GDM1 (cell line): Measurements from ENCODE around the gene CDYL2.

Experiments used
- DNase-seq: peaks from one replicate; lab custom pipeline; 2025; lab: John Stamatoyannopoulos, UW

CDYL2 gene

GRCh38 chr16:80620736-80621605, 183.4 kb downstream of the CDYL2 start:
- no peak for DNase-seq

DNA sequence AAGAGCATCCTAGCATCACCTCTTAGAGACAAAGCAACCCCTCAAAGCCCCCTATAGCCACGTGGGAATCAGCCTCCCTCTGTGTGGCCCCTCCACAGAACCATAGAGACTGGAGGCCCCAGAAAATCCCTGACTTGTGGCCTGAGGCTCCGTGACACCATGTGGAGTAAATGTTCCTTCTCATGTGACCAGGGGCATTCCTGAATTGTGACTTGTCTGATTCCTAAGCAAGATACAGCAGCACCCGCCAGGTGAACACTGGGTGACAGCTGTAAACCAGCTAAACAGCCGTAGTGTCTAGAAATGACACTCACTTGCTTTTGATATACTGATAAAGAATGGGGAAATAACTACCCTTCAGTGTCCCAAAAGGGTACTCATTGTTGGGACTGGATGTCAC, 184.6 kb downstream of the CDYL2 start:
- DNase-seq: no peak

GRCh38 chr16:80618862-80619648, 185.3 kb downstream of the CDYL2 start:
- DNase-seq: no peak

- DNase-seq: no peak
These were observed 188.0 kb downstream of the CDYL2 start for GRCh38 chr16:80616362-80616761.

DNA sequence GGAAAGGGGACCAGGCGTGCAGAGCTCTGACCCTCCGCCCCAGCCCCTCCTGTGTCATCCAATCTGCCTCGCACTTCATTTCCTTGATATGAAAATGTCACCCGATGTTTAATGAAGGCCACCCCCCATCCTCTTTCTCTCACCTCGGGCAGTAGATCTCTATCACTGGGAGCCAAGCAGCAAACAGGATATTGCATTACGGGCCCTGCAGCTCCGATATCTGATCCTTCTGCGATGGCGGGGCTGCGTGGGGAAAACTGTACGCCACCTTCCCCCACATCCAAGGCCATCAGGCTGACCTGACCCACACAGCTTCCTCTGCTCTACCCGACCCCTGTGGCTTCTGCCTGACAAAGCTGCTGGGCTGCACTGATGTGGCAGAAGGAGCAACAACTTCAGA, 188.7 kb downstream of the CDYL2 start:
- DNase-seq: no peak

DNA sequence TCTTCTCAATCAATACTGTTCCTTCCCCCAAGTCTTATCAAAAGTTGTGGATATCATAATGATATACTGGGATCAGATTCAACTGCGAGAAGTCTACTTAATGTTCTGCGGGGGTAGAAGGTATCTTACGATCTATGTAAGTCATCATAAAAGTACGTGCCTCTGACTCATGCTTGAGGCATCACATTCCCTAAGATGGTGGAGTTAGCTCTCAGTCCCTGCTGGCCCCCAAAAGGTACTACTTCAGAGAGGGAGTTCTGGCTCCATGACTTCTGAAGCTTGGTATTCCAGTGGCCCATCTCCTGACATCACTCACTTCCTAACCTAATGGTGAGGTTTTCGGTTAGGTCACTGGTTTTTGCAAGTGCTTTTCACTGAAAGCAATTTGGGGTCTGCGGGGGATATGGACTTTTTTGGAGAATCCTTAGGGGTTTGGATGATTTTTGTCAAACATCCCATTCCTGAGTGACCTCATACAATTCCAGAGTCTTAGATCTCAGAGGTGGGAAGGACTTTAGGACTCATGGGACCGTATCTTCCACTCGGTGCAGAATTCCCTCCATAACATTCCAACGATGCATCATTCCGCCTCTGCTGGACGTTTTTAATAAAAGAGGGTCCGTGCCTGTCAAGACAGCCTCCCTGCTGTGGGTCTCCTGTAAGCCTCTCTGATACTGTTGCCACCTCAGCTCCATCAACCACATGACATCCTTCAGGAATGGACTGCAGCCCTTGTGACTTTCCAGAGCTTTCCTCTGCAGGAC, 189.3 kb downstream of the CDYL2 start:
- no peak for DNase-seq

DNA sequence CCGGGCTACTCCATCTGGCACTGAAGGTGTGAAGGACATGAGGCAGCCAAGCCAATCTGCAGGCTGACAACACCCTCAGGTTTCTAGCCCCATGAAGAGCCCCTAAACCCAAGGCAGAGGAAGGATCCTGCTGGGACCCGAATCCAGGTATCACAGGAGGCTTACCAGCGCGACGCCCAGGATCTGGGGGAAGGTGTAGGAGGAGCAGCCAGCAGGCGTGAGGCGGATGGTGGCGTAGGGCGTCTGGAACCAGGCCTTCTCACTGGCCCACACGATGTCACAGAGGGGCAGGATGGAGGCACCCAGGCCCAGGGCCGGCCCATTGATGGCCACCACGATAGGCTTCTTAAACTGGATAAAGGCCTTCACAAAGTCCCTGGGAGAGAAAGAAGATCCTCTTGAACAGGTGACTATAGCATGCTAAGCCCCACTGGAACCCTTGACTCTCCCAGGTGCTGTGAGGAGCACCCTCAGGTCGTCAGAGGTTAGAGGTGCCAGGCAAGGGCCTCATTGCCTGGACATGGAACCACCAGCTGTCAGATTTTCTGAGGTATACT, 191.9 kb downstream of the CDYL2 start:
- DNase-seq: no peak

- DNase-seq: no peak
These were observed 192.5 kb downstream of the CDYL2 start for GRCh38 chr16:80611930-80612327.

- no peak for DNase-seq
These were observed 193.0 kb downstream of the CDYL2 start for GRCh38 chr16:80611171-80611929.

DNA sequence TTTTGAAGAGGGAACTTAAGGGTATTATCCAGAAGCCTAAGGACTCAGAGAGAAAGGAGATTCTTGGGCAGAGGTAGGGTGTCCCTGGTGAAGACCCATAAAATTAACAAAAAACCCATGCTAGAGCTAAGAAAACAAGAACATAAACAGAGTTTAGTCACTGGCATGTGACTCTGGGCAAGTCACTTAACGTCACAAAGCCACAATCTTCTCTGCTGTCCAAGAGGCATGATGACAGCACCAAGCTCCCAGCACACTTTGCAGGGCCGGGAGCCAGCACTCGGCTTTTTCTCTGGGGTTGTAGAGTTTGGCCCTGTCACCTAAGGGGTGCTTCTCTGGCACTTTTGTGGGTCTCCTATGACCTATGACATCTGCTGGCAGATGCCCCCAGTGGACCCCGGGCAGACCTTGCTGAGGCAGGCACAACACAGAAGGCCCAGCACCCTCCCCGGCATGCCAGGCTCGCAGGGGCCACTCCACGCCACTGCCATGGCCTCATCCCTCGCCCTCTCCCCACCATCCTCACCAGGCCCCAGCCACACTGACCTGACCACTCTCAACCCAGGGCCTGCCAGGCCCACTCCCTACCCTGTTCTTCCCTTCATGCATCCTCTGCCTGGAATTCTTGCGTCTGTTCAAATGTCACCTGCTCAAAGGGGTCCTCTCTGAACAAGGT, 193.8 kb downstream of the CDYL2 start:
- no peak for DNase-seq

DNA sequence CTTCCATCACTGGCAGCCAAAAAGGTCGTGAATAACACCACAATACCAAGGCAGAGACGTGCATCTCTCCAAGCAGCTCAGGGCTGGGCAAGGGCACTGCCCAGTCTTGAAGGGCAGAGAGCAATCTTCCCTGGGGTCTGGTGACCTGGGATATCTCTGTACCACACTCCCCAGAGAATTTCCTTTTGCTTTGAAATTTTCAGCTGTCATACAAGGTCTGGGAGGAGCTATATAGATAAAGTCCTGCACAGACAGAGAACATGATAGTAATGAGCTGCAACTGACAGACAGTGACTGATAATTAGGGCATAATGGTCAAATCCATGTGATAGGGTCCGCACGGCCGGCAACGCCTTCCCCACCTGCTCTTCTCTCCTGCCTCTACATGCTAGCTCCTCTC, 195.5 kb downstream of the CDYL2 start:
- no peak for DNase-seq

- no peak for DNase-seq
These were observed 197.2 kb downstream of the CDYL2 start for GRCh38 chr16:80607204-80607603.

DNA sequence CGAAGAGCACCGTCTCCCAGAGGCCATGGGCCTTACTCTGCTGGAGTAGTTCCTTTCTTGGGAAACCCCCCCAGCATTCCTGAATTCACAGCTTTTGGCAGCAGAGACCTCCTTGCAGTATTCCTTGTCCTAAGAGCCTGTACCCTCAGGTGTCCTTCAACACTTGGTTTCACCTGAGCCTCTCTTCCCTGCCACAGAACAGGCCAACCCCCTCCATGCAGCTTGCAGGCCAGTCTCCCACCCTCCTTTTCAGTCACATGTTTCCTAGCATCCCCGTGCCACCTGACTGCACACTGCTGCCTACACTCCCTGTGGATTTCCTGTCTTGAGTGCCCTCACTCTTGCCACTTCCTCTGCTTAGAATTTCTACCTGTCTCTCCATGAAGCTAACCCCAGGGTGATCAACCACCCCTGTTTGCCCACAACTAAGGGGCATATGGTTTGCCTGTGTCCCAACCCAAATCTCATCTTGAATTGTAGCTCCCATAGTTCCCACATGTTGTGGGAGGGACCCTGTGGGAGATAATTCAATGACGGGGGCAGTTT, 198.1 kb downstream of the CDYL2 start:
- DNase-seq: no peak

DNA sequence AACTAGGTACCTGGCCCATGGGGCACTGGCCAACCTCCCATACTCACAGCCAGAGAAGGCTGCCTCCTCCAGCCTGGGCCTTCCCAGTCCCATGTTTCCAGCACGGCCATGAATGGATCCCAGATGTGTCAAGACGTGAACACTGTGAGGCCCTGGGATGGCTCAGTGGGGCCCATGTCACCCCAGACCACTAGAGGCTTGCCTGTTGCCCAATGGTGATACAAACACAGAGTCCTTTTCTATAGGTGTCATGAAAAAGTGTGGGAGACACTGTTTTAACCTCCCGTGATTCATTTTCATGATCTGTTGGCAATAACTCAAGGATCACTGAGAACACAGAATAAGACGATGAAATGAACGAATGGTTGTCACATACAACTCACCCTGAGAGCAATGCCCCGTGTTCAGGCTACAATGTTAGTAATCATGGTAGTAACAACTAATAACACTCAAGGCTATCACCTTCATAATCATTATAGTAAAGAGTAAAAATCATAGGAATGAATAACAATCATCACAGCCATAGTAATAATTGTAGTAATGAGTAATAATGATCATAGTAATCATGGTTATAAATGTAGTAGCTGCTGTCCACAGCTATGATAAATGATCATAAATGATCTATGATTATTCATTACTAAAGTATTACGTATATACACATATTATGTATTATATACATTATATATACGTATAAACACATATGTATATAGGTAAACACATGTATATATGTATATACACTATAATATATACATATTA, 199.6 kb downstream of the CDYL2 start:
- DNase-seq: no peak

DNA sequence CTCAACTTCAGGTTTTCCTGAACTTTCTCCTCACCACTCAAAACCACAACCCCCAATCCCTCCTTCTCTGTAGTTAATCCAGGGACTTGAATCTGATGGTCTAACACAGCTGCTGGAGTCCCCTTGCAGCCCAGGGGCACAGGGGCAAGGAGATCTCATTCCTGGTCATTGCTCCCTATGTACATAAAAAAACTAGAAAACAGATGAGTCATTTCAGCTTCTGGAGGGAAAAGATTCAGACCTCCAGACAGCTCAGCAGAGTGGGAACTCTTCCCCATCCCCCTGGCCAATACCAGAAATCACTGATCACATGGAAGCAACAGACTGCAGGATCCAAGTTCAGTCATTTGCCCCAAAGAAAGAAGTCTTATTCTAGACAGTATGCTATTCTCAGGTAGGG, 201.5 kb downstream of the CDYL2 start:
- DNase-seq: no peak

DNA sequence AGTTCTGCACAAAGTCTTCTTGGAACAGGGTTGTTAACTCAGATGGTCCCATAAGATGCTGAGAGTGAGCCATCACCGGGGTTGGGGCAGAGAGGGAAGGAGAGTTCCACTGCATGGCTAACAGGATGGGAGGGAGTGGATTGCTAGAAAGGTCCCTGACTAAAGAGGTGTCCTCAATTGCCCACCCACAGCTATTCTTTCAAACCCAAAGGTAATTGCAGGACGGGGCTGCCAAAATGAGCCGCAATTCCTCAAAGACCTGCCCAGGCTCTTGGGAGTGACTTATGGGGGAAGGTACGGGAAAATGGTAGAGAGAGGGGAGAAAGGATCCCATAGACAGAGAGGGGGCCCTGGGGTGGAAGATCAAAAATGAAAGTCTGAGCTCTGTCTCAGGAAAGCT, 203.2 kb downstream of the CDYL2 start:
- DNase-seq: no peak

GRCh38 chr16:80599466-80599865, 204.9 kb downstream of the CDYL2 start:
- DNase-seq: no peak

DNA sequence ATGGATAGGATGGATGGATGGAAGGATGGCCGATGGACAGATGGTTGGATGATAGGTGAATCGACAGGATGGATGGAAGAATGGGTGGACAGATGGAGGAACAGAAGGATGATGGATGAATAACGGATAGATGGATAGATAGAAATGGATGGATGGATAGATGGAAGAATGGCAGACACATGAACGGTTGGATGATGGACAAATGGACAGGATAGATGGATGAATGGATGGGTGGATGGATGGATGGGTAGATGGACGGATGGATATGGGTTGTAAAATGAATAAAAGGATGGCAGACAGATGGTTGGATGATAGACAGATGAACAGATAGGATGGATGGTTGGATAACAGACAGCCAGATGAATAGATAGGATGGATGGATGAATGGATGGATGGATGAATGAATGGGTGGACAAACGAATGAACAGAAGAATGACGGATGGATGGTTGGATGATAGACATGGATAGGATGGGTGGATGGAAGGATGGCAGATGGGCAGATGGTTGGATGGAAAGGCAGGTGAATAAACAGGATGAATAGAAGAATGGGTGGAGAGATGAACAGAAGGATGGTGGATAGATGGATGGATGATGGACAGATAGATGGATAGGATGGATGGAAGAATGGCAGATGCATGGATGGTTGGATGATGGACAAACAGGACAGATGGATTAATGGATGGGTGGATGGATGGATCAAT, 207.7 kb downstream of the CDYL2 start:
- DNase-seq: no peak

DNA sequence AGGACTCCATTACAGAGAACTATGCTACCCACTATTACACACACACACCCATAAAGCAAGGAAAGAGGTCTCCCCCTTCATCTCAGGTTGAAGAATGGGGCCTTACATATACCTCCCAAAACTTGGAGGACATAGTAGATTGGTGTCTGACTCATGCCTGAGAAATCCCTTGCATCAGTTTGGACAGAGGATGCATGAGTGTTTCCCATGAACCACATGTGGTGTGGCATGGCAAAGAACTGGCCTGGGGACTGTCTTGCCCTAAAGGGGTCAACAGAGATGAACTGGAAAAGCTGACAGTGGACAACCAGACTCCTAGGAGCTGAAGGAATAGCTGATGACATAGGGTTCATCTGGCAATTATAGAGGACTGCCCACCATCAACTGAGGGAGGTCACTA, 209.6 kb downstream of the CDYL2 start:
- DNase-seq: no peak
